ENCODE measurements around the gene MBP. TPM values are rescaled to one million over a fixed set of nuclear protein-coding genes. Genes with fewer than 3 reads are reported as not detected.
"Not testable (repeated sequence)": the region's sequence is repeated elsewhere in the genome, so short reads cannot be mapped to it uniquely, and the experiment has no call there.

The MBP gene
- total RNA-seq, 1 donor = 80.7 TPM

- Histone ChIP-seq H3K4me3 (ENCODE audit: low read length) (no peak overlapping the region), H3K9me3 (ENCODE audit: low read depth, low read length) (no peaks in the 10 kb centered on the region), H3K4me1 (ENCODE audit: insufficient read depth, low read length) (peaks cover 14% of the 10 kb centered on the region), H3K27me3 (ENCODE audit: insufficient read depth, low read length) (no peaks in the 10 kb centered on the region)
Measured at GRCh38 chr18:77024476-77024875, 108.1 kb downstream of the MBP start.

- H3K4me3 ChIP-seq (ENCODE audit: low read length) = no peak overlapping the region
- H3K9me3 ChIP-seq (ENCODE audit: low read depth, low read length) = no peaks in the 10 kb centered on the region
- H3K4me1 ChIP-seq (ENCODE audit: insufficient read depth, low read length) = peaks cover 17% of the 10 kb centered on the region
- no peaks in the 10 kb centered on the region for H3K27me3 ChIP-seq (ENCODE audit: insufficient read depth, low read length)
Measured at GRCh38 chr18:77023102-77023782, 109.3 kb downstream of the MBP start.

GRCh38 chr18:77022556-77022955, 110.0 kb downstream of the MBP start:
- no peaks in the 10 kb centered on the region for H3K9me3 ChIP-seq (ENCODE audit: low read depth, low read length)

GRCh38 chr18:77022116-77022515, 110.5 kb downstream of the MBP start:
- peaks cover 17% of the 10 kb centered on the region for H3K4me1 ChIP-seq (ENCODE audit: insufficient read depth, low read length)
- H3K27me3 ChIP-seq (ENCODE audit: insufficient read depth, low read length) = no peaks in the 10 kb centered on the region
- H3K4me3 ChIP-seq (ENCODE audit: low read length) = no peak overlapping the region
- H3K9me3 ChIP-seq (ENCODE audit: low read depth, low read length) = no peaks in the 10 kb centered on the region

More at GRCh38 chr18:77022556-77022955, 110.0 kb downstream of the MBP start:
- peaks cover 17% of the 10 kb centered on the region for H3K4me1 ChIP-seq (ENCODE audit: insufficient read depth, low read length)
- H3K27me3 ChIP-seq (ENCODE audit: insufficient read depth, low read length) = no peaks in the 10 kb centered on the region
- no peak overlapping the region for H3K4me3 ChIP-seq (ENCODE audit: low read length)

GRCh38 chr18:77021478-77021877, 111.1 kb downstream of the MBP start:
- not testable (repeated sequence) for H3K9me3 ChIP-seq (ENCODE audit: low read depth, low read length); H3K27me3 ChIP-seq (ENCODE audit: insufficient read depth, low read length)
- peaks cover 17% of the 10 kb centered on the region for H3K4me1 ChIP-seq (ENCODE audit: insufficient read depth, low read length)

GRCh38 chr18:77021075-77021474, 111.5 kb downstream of the MBP start:
- no peak overlapping the region for H3K4me3 ChIP-seq (ENCODE audit: low read length)
- no peaks in the 10 kb centered on the region for H3K9me3 ChIP-seq (ENCODE audit: low read depth, low read length)
- H3K27me3 ChIP-seq (ENCODE audit: insufficient read depth, low read length) = no peaks in the 10 kb centered on the region
- H3K4me1 ChIP-seq (ENCODE audit: insufficient read depth, low read length) = peaks cover 17% of the 10 kb centered on the region

More at GRCh38 chr18:77021478-77021877, 111.1 kb downstream of the MBP start:
- not testable (repeated sequence) for H3K4me3 ChIP-seq (ENCODE audit: low read length)

GRCh38 chr18:77020561-77020960, 112.0 kb downstream of the MBP start:
- Histone ChIP-seq H3K9me3 (ENCODE audit: low read depth, low read length) (no peaks in the 10 kb centered on the region), H3K4me3 (ENCODE audit: low read length) (no peak overlapping the region), H3K4me1 (ENCODE audit: insufficient read depth, low read length) (peaks cover 21% of the 10 kb centered on the region), H3K27me3 (ENCODE audit: insufficient read depth, low read length) (no peaks in the 10 kb centered on the region)

GRCh38 chr18:77019641-77020040, 112.9 kb downstream of the MBP start:
- H3K4me1 ChIP-seq (ENCODE audit: insufficient read depth, low read length) = peaks cover 28% of the 10 kb centered on the region
- H3K27me3 ChIP-seq (ENCODE audit: insufficient read depth, low read length) = no peaks in the 10 kb centered on the region
- no peaks in the 10 kb centered on the region for H3K9me3 ChIP-seq (ENCODE audit: low read depth, low read length)
- no peak overlapping the region for H3K4me3 ChIP-seq (ENCODE audit: low read length)

GRCh38 chr18:77018650-77019049, 113.9 kb downstream of the MBP start:
- H3K27me3 ChIP-seq (ENCODE audit: insufficient read depth, low read length); H3K4me3 ChIP-seq (ENCODE audit: low read length); H3K9me3 ChIP-seq (ENCODE audit: low read depth, low read length): not testable (repeated sequence)
- H3K4me1 ChIP-seq (ENCODE audit: insufficient read depth, low read length) = peaks cover 38% of the 10 kb centered on the region

- H3K4me1 ChIP-seq (ENCODE audit: insufficient read depth, low read length) = peaks cover 46% of the 10 kb centered on the region
- no peak overlapping the region for H3K4me3 ChIP-seq (ENCODE audit: low read length)
- no peaks in the 10 kb centered on the region for H3K9me3 ChIP-seq (ENCODE audit: low read depth, low read length)
- no peaks in the 10 kb centered on the region for H3K27me3 ChIP-seq (ENCODE audit: insufficient read depth, low read length)
Measured at GRCh38 chr18:77017355-77017754, 115.2 kb downstream of the MBP start.

GRCh38 chr18:77016936-77017335, 115.6 kb downstream of the MBP start:
- Histone ChIP-seq H3K4me3 (ENCODE audit: low read length) (no peak overlapping the region), H3K27me3 (ENCODE audit: insufficient read depth, low read length) (no peaks in the 10 kb centered on the region), H3K9me3 (ENCODE audit: low read depth, low read length) (no peaks in the 10 kb centered on the region), H3K4me1 (ENCODE audit: insufficient read depth, low read length) (peaks cover 50% of the 10 kb centered on the region)

- Histone ChIP-seq H3K9me3 (ENCODE audit: low read depth, low read length) (no peaks in the 10 kb centered on the region), H3K4me3 (ENCODE audit: low read length) (no peak overlapping the region)
Measured at GRCh38 chr18:77015771-77016710, 116.5 kb downstream of the MBP start.

GRCh38 chr18:77015169-77015568, 117.4 kb downstream of the MBP start:
- Histone ChIP-seq H3K4me1 (ENCODE audit: insufficient read depth, low read length) (peaks cover 42% of the 10 kb centered on the region), H3K27me3 (ENCODE audit: insufficient read depth, low read length) (no peaks in the 10 kb centered on the region), H3K9me3 (ENCODE audit: low read depth, low read length) (no peaks in the 10 kb centered on the region), H3K4me3 (ENCODE audit: low read length) (no peak overlapping the region)

More at GRCh38 chr18:77015771-77016710, 116.5 kb downstream of the MBP start:
- peaks cover 48% of the 10 kb centered on the region for H3K4me1 ChIP-seq (ENCODE audit: insufficient read depth, low read length)
- H3K27me3 ChIP-seq (ENCODE audit: insufficient read depth, low read length) = no peaks in the 10 kb centered on the region

GRCh38 chr18:77014538-77014937, 118.0 kb downstream of the MBP start:
- H3K4me1 ChIP-seq (ENCODE audit: insufficient read depth, low read length) = peaks cover 41% of the 10 kb centered on the region
- no peak overlapping the region for H3K4me3 ChIP-seq (ENCODE audit: low read length)
- H3K9me3 ChIP-seq (ENCODE audit: low read depth, low read length) = no peaks in the 10 kb centered on the region
- H3K27me3 ChIP-seq (ENCODE audit: insufficient read depth, low read length) = no peaks in the 10 kb centered on the region

GRCh38 chr18:77013811-77014521, 118.6 kb downstream of the MBP start:
- no peaks in the 10 kb centered on the region for H3K27me3 ChIP-seq (ENCODE audit: insufficient read depth, low read length)
- H3K4me1 ChIP-seq (ENCODE audit: insufficient read depth, low read length) = peaks cover 37% of the 10 kb centered on the region
- no peaks in the 10 kb centered on the region for H3K9me3 ChIP-seq (ENCODE audit: low read depth, low read length)
- no peak overlapping the region for H3K4me3 ChIP-seq (ENCODE audit: low read length)
